ENCODE data around the gene KNL1. TPM values are rescaled to one million over a fixed set of nuclear protein-coding genes. Genes with fewer than 3 reads are reported as not detected.

The KNL1 gene
- total and polyA plus RNA-seq, 10 of the 15 experiments (the other 5 are each of a cell fraction or from before 2014, with no cell fraction given) = 10.9 to 55.5 (median 28.4) TPM

GRCh38 chr15:40550341-40551037 lies 43.6 kb upstream of the KNL1 start (continued):
- TF ChIP-seq MYC (IDR thresholded peaks at IDR 0.05; ENCODE audit: insufficient read depth, insufficient read length, insufficient replicate concordance, low read length, severe bottlenecking) (no peak), NFXL1 (IDR thresholded peaks at IDR 0.05; ENCODE audit: borderline replicate concordance) (no peak), NBN (IDR thresholded peaks at IDR 0.05) (peak; percentile 94), ETV6 (conservative IDR thresholded peaks at IDR 0.05 in 1 of 2, IDR thresholded peaks at IDR 0.05 in 1 of 2; ENCODE audit: borderline replicate concordance in 1 of 2, low read depth in 1 of 2) (peak in 1 of 2 experiments; percentile 64; a peak in 1 of 4 replicates), ZNF24 (IDR thresholded peaks at IDR 0.05) (no peak; the same call in 1 of the 2 replicates), ZBTB4 (CRISPR knock-in tag; IDR thresholded peaks at IDR 0.05) (no peak), KDM1A (IDR thresholded peaks at IDR 0.05; ENCODE audit: borderline replicate concordance) (no peak), IKZF1 (conservative IDR thresholded peaks at IDR 0.05) (peak; percentile 100), BACH1 (IDR thresholded peaks at IDR 0.05; ENCODE audit: borderline replicate concordance) (peak; percentile 73; the same call in 1 of the 2 replicates), HDAC2 (IDR thresholded peaks at IDR 0.05) (no peak), TCF7 (IDR thresholded peaks at IDR 0.05; ENCODE audit: borderline replicate concordance) (no peak; the same call in 1 of the 2 replicates), GATAD2B (conservative IDR thresholded peaks at IDR 0.05; ENCODE audit: low read depth) (peak; percentile 73), RELA (IDR thresholded peaks at IDR 0.05; ENCODE audit: borderline replicate concordance, partially characterized antibody) (no peak), TBL1XR1 (IDR thresholded peaks at IDR 0.05; ENCODE audit: low read depth, low read length) (peak; percentile 92; the same call in 1 of the 2 replicates), POLR2AphosphoS2 (IDR thresholded peaks at IDR 0.05; ENCODE audit: low read depth, low read length) (no peak), JUNB (IDR thresholded peaks at IDR 0.05) (peak; percentile 60), RBBP5 (conservative IDR thresholded peaks at IDR 0.05) (no peak), CBX5 (IDR thresholded peaks at IDR 0.05; ENCODE audit: low read depth) (no peak), STAT3 (IDR thresholded peaks at IDR 0.05; ENCODE audit: low read depth, low read length) (peak; percentile 48; the same call in 1 of the 2 replicates)
- TF ChIP-seq, protein P1, sequence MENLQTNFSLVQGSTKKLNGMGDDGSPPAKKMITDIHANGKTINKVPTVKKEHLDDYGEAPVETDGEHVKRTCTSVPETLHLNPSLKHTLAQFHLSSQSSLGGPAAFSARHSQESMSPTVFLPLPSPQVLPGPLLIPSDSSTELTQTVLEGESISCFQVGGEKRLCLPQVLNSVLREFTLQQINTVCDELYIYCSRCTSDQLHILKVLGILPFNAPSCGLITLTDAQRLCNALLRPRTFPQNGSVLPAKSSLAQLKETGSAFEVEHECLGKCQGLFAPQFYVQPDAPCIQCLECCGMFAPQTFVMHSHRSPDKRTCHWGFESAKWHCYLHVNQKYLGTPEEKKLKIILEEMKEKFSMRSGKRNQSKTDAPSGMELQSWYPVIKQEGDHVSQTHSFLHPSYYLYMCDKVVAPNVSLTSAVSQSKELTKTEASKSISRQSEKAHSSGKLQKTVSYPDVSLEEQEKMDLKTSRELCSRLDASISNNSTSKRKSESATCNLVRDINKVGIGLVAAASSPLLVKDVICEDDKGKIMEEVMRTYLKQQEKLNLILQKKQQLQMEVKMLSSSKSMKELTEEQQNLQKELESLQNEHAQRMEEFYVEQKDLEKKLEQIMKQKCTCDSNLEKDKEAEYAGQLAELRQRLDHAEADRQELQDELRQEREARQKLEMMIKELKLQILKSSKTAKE (IDR thresholded peaks at IDR 0.05; ENCODE audit: low read depth, poor library complexity, severe bottlenecking) = peak; percentile 98
- TF ChIP-seq, protein P2, sequence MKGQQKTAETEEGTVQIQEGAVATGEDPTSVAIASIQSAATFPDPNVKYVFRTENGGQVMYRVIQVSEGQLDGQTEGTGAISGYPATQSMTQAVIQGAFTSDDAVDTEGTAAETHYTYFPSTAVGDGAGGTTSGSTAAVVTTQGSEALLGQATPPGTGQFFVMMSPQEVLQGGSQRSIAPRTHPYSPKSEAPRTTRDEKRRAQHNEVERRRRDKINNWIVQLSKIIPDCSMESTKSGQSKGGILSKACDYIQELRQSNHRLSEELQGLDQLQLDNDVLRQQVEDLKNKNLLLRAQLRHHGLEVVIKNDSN (IDR thresholded peaks at IDR 0.05; ENCODE audit: borderline replicate concordance, extremely low read length, insufficient read depth, low read depth, low read length) = no peak
- TF ChIP-seq, protein P3, sequence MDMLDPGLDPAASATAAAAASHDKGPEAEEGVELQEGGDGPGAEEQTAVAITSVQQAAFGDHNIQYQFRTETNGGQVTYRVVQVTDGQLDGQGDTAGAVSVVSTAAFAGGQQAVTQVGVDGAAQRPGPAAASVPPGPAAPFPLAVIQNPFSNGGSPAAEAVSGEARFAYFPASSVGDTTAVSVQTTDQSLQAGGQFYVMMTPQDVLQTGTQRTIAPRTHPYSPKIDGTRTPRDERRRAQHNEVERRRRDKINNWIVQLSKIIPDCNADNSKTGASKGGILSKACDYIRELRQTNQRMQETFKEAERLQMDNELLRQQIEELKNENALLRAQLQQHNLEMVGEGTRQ (IDR thresholded peaks at IDR 0.05; ENCODE audit: borderline replicate concordance, low read depth, low read length) = no peak

All from GM12878 (cell line).